GM12865 (cell line): ENCODE measurements around the gene ATP5F1E.

Experiments used
- DNase-seq: peaks from one replicate; pipeline ENCODE4 v3.0.0; 2010; ENCODE audit warnings: low read depth
- H3K4me3 ChIP-seq: 2 replicates; pipeline ENCODE4 v1.5.1; 2011; ENCODE audit warnings: mild to moderate bottlenecking, low read depth, low read length, control low read depth
- TF ChIP-seq, protein P1 (sequence below): IDR thresholded peaks from 2 replicates; pipeline ENCODE4 v1.5.1; 2011; ENCODE audit warnings: low read length, control low read depth, low read depth, inconsistent platforms; ENCODE audit not compliant: insufficient read depth; ENCODE audit errors: missing control alignments

The ATP5F1E gene

DNA sequence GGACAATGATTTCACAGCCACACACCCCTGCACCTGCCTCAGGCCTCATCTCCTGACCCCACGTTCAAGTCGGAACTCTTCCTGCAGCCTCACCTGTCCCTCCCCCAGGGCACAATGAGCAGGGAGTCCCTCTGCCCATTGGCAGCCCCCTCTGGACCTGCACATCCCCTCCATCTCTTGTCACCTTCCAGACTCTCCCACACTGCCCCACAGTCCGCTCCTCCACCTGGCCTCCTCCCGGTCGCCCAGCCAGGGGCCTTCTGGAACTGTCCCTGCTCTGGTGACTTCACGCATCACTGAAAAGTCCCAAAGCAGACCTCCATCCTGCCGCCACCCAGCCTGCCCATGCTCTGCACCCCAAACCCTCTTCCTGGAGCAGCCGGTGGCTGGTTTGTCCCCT is 29.7 kb downstream of the ATP5F1E start:
- no peak for DNase-seq
- H3K4me3 ChIP-seq: no peak overlapping the region
- TF ChIP-seq, protein P1, sequence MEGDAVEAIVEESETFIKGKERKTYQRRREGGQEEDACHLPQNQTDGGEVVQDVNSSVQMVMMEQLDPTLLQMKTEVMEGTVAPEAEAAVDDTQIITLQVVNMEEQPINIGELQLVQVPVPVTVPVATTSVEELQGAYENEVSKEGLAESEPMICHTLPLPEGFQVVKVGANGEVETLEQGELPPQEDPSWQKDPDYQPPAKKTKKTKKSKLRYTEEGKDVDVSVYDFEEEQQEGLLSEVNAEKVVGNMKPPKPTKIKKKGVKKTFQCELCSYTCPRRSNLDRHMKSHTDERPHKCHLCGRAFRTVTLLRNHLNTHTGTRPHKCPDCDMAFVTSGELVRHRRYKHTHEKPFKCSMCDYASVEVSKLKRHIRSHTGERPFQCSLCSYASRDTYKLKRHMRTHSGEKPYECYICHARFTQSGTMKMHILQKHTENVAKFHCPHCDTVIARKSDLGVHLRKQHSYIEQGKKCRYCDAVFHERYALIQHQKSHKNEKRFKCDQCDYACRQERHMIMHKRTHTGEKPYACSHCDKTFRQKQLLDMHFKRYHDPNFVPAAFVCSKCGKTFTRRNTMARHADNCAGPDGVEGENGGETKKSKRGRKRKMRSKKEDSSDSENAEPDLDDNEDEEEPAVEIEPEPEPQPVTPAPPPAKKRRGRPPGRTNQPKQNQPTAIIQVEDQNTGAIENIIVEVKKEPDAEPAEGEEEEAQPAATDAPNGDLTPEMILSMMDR: no peak

DNA sequence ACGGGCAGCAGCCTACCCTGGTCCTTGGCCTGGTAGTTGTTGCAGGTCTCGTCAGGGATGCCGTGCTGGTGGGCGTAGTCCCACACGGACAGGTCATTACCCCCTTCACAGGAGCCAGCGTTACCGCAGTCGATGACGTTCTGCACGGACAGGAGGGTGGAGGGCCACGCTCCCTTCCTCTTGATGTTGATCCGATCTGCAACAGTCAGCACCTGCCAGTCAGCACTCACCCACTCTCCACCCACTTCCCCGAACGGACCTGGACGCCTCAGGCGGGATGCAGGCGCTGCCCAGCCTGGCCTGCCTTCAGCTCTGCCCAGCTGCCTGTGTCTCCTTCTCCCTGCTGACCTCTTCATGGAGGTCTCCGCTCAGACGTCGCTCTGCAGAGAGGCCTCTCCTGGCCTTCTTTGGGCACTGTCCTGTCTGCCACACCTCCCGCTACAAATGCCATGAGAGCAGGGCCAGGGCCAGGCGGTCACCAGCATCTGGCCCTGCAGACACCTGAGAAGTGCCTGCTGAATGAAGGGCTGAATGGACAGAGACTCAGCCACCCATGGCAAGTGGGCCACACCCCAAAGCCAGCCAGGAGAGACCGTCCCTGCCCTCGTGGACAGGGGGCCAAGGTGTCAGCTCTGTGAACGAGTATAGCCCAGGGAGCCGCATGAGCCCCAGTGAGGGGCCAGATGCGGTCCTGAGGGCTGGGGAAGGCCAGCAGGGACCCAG is 30.5 kb downstream of the ATP5F1E start:
- no peak overlapping the region for H3K4me3 ChIP-seq
- no peak for DNase-seq
- TF ChIP-seq, protein P1: no peak

GRCh38 chr20:59001068-59001448 is 31.1 kb downstream of the ATP5F1E start:
- H3K4me3 ChIP-seq: no peak overlapping the region
- no peak for DNase-seq
- TF ChIP-seq, protein P1: no peak

- no peak for DNase-seq
- TF ChIP-seq, protein P1: no peak
Measured at GRCh38 chr20:59000326-59000725, 31.8 kb downstream of the ATP5F1E start.

GRCh38 chr20:58998656-58999055 is 33.5 kb downstream of the ATP5F1E start:
- H3K4me3 ChIP-seq: no peak overlapping the region
- TF ChIP-seq, protein P1: no peak
- DNase-seq: no peak

More at GRCh38 chr20:59000326-59000725, 31.8 kb downstream of the ATP5F1E start:
- no peak overlapping the region for H3K4me3 ChIP-seq

DNA sequence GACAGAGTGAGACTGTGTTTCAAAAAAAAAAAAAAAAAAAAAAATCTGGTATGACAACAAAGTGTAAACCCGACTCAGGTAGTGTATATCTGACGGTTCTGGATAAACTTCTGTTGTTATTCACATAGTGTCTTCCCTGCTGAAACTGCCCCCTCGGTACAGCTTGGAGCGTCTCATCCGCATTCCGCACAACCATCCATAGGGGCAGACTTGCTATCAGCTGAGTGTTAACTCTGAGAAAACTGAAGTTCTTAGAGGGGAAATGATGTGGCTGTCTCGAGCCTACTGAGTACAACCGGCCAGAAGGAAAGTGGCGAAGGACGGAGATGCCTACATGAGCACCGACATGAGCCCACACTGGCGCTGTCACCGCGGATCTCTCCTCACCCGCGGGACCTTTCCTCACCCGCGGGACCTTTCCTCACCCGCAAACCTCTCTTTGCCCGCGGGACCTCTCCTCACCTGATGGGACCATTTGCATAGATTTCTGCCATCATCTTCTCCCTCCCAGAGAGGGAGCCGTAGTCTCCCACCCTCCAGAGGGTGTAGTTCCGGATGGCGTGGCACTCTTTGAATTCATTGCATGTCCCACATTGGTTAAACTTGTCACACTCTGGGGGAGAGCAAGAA is 34.9 kb downstream of the ATP5F1E start:
- no peak for DNase-seq
- no peak overlapping the region for H3K4me3 ChIP-seq
- TF ChIP-seq, protein P1: no peak

DNA sequence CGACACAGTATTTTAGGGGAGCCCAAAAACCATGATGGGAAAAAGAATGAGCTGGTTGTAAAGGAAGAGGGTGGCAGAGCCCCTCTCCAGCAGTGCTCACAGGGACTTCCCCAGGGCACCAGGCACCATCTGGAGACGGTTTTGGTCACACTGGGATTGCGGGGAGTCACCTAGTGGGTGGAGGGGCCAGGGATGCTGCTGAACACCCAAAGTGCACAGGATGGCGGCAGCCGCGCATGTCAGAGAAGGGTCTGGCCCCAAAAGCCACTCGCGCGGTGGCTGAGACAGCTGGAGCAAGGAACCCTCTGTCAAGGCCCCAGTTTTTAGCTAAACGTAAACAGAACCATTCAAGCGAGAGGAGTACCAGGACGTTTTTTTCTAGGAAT is 35.9 kb downstream of the ATP5F1E start:
- TF ChIP-seq, protein P1: no peak
- H3K4me3 ChIP-seq: no peak overlapping the region
- DNase-seq: no peak
